Stimulated activated memory B cell treated with anti-CD40 and anti-IgM and Interleukin-4, amounts not matched to agents 10 μg/mL and 1 μg/mL and 100 μg/mL, for 72 hours (primary cell): ENCODE measurements around the gene GRM8.

ENCODE experiments used
- ATAC-seq: fragments of 150-1000 bp; cut with Tn5 transposase; 2 replicates; pipeline ENCODE4 v1.10.0; 2021
- H3K27ac Mint-ChIP-seq: one replicate; pipeline ENCODE4 v1.8.0; 2022; ENCODE audit warnings: mild to moderate bottlenecking, mixed read lengths
- H3K27me3 Mint-ChIP-seq: one replicate; pipeline ENCODE4 v1.8.0; 2022; ENCODE audit warnings: mixed read lengths
- H3K36me3 Mint-ChIP-seq: one replicate; pipeline ENCODE4 v1.8.0; 2022; ENCODE audit warnings: mixed read lengths
- H3K4me1 Mint-ChIP-seq: one replicate; pipeline ENCODE4 v1.8.0; 2022; ENCODE audit warnings: mixed read lengths
- H3K4me3 Mint-ChIP-seq: one replicate; pipeline ENCODE4 v1.8.0; 2022; ENCODE audit warnings: mild to moderate bottlenecking, moderate library complexity, mixed read lengths
- H3K9me3 Mint-ChIP-seq: one replicate; pipeline ENCODE4 v1.8.0; 2022; ENCODE audit warnings: mixed read lengths

Gene GRM8

DNA sequence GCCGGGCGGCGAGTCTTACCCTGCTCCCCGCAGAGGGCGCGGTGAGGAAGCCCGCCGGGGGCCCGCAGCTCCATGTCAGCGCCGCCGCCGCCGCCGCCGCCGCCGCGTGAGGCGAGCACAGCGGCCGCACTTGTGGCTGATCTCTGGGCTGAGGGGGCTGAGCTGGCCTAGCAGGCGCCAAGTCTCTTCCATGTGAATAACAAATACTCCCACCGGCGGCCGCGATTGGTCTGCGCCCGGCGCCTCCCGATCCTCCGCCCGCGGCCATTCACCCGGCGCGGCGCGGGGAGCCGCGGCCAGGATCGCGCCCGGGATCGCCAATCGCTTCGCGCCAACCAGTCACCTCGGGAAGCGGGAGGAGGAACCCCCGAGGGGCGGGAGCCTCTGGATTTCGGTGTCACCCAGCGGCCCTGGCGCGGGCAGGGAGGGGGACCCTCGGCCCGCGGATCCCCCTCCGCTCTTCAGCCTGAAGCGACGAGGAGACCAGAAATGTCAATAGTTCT, at the start of gene GRM8:
Gene GRM8, minus strand, starts transcription at position 164 of the 503 bp plus-strand sequence.
- H3K36me3 Mint-ChIP-seq: no peaks in the 10 kb centered on the region
- H3K27me3 Mint-ChIP-seq: peaks cover 67% of the 10 kb centered on the region
- H3K9me3 Mint-ChIP-seq: no peaks in the 10 kb centered on the region
- H3K4me1 Mint-ChIP-seq: peaks cover 18% of the 10 kb centered on the region
- H3K4me3 Mint-ChIP-seq: peak within 1 kb of the TSS; percentile 86
- no peak within 1 kb of the TSS for H3K27ac Mint-ChIP-seq
- ATAC-seq: no peak

DNA sequence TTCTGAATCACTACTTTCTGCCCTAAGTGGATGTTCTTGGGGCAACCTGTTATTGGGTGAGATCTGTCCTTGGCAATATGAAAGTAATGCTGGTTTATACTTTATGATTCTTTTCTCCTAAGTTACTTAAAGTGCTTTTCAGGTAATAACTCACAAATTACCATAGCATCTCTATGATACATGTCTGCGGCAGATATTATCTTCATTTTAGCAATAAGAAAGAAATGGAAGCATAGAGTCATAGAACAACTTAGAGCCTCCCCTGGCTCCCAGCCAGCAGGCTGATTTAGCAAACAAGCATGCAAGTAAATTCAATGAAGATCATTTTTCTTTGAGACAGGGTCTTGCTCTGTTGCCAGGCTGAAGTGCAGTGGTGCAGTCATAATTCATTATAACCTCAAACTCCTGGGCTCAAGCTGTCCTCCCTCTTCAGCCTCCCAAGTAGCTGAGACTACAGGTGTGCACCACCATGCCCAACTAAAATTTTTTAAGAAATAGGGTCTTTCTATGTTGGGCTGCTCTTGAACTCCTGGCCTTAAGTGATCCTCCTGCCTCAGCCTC, 38.1 kb upstream of the GRM8 start:
- Mint-ChIP-seq H3K4me3 (no peak overlapping the region), H3K36me3 (no peaks in the 10 kb centered on the region), H3K27ac (no peak overlapping the region), H3K9me3 (no peaks in the 10 kb centered on the region), H3K27me3 (peaks cover 39% of the 10 kb centered on the region), H3K4me1 (no peaks in the 10 kb centered on the region)
- ATAC-seq: no peak

DNA sequence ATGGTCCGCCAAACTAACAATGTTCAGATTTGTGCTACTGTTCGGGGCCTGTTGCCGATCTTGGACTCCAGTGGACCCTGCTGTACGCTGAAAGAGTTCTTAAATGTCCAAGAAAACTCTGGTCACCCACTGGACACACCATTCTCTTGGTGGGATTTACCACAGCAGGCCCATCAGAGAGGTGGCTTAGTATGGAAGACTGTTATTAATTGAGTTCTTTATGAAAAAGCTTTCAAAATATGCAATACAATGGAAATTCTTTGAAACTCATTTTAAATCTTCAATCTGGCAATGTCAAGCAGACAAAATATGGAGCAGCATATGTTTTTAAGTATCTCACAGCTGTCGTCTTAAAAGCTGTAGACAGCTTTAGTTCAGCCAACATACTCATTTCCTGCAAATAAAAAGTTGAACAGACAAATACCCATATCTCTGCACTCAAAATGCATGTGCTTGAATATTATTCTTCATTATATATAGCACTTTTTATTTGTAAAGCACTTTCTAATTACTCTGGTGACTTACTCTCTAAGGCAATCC, 37.4 kb upstream of the GRM8 start:
- Mint-ChIP-seq H3K9me3 (no peaks in the 10 kb centered on the region), H3K36me3 (no peaks in the 10 kb centered on the region), H3K27me3 (peaks cover 39% of the 10 kb centered on the region), H3K4me1 (no peaks in the 10 kb centered on the region), H3K27ac (no peak overlapping the region), H3K4me3 (no peak overlapping the region)
- no peak for ATAC-seq

DNA sequence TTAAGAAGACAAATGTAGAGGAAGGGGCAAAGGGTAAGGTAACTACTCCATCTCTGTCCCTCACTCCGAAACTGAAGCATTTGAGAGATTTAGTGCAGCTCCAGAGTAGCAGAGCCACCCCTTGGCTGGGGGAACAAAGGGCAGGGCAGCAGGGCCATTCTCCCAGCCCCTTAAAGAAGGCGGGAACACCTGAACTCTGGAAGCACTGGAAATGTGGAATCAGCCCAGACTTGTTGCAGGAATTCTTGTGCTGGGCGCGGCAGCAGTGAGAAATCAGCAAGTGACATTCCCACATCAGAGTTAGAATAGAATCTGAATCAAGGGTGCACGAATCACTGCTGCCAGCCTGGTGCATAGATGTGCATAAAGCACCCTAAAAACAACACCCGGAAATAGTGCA, 34.4 kb upstream of the GRM8 start:
- Mint-ChIP-seq H3K9me3 (no peaks in the 10 kb centered on the region), H3K36me3 (no peaks in the 10 kb centered on the region), H3K4me3 (no peak overlapping the region), H3K4me1 (no peaks in the 10 kb centered on the region), H3K27me3 (peaks cover 21% of the 10 kb centered on the region), H3K27ac (no peak overlapping the region)
- ATAC-seq: no peak

DNA sequence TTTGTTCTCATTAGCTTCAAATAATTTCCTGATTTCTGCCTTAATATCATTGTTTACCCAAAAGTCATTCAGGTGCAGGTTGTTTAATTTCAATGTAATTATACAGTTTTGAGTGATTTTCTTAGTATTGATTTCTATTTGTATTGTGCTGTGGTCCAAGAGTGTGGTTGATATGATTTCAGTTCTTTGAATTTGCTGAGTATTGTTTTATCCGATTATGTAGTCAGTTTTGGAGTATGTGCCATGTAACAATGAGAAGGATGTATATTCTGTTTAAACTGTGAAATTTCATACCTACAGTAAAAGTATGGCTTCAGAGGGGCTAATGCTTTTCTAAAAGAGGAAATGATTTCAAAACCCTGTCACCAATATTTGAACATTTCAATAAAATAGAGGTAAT, 17.4 kb upstream of the GRM8 start:
- Mint-ChIP-seq H3K27ac (no peak overlapping the region), H3K36me3 (no peaks in the 10 kb centered on the region), H3K4me3 (no peak overlapping the region), H3K4me1 (no peaks in the 10 kb centered on the region), H3K9me3 (no peaks in the 10 kb centered on the region), H3K27me3 (peaks cover 50% of the 10 kb centered on the region)
- no peak for ATAC-seq

DNA sequence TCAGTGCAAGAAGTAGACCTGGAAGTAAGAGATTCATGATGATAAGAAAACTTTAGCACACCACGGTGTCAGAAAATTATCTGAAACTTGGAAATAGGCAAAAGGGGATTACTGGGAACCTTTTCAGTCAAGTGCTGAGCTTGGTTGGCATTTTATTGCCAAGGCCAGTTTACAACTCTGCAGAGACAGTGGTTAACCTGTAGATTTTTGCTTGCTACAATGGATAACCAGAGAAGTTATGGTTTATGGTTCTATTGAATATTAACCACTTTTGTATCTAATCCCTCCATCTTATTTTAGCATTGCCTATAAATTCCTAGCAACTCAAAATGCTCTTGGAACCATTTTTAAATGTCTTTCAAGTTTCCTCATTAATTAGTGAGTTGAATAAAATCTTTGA, 13.3 kb upstream of the GRM8 start:
- Mint-ChIP-seq H3K9me3 (no peaks in the 10 kb centered on the region), H3K27ac (no peak overlapping the region), H3K4me1 (no peaks in the 10 kb centered on the region), H3K27me3 (peaks cover 55% of the 10 kb centered on the region), H3K36me3 (no peaks in the 10 kb centered on the region), H3K4me3 (no peak overlapping the region)
- no peak for ATAC-seq

DNA sequence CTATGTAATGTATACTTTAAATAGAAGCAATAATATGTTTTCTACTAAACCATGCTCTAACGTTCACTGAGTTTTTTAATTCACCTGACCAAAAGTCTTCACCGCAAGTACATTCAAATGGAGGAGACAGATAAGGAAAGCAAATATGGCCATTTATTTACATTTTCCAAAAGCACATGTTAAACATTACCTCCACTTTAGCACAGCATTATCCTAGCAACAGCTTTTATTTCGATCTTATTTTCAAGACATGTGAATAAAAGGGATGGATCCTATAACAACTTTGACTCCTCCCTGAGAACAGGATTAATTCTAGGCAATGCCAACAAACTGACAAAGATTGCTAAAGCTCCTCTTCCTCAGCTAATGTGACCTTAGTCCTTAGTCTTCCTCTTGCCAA, 11.5 kb upstream of the GRM8 start:
- no peaks in the 10 kb centered on the region for H3K36me3 Mint-ChIP-seq
- peaks cover 49% of the 10 kb centered on the region for H3K27me3 Mint-ChIP-seq
- peaks cover 5% of the 10 kb centered on the region for H3K9me3 Mint-ChIP-seq
- no peak for ATAC-seq
- H3K4me1 Mint-ChIP-seq: no peaks in the 10 kb centered on the region
- no peak overlapping the region for H3K27ac Mint-ChIP-seq
- H3K4me3 Mint-ChIP-seq: no peak overlapping the region

DNA sequence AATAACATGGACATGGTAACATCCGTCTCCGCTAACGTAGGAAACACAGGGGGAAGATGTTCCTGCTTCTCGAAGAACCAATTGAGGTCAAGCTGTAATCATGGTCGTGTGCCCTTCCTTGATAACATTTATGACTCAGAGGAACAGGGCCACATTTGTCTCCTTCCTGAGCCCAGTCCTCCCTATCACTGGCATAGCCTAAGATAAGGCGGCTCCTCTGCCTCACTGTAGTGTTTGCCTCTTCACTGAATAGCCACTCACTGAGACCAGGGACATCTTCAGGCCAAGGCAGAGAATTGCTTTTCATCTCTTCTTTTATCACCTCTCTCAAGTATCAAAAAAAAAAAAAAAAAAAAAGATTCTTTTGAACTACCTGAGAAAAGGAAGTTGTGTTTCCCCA, 5.4 kb upstream of the GRM8 start:
- no peak for ATAC-seq
- Mint-ChIP-seq H3K9me3 (peaks cover 8% of the 10 kb centered on the region), H3K4me1 (no peaks in the 10 kb centered on the region), H3K4me3 (no peak overlapping the region), H3K27me3 (peaks cover 60% of the 10 kb centered on the region), H3K36me3 (no peaks in the 10 kb centered on the region), H3K27ac (no peak overlapping the region)

DNA sequence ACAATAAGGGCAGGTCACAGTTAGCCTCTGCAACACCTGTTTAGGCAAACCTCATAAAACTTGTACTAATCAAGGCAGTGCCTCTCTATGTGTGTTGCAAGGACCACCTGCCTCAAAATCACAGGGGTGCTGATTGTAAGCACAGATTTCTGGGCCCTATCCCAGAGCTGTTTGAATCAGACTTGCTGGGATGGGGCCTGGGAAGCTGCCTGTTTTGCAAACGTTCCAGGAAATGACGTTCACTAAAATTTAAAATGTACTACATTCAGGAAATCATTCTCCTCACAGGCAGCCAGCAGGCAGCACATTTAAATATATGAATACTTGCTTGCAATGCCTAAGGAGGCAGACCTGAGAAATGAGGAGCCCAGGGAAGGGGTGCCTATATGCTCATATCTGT, 4.3 kb upstream of the GRM8 start:
- Mint-ChIP-seq H3K27me3 (peaks cover 62% of the 10 kb centered on the region), H3K27ac (no peak overlapping the region), H3K9me3 (peaks cover 8% of the 10 kb centered on the region), H3K36me3 (no peaks in the 10 kb centered on the region), H3K4me3 (no peak overlapping the region), H3K4me1 (peaks cover 6% of the 10 kb centered on the region)
- ATAC-seq: no peak

DNA sequence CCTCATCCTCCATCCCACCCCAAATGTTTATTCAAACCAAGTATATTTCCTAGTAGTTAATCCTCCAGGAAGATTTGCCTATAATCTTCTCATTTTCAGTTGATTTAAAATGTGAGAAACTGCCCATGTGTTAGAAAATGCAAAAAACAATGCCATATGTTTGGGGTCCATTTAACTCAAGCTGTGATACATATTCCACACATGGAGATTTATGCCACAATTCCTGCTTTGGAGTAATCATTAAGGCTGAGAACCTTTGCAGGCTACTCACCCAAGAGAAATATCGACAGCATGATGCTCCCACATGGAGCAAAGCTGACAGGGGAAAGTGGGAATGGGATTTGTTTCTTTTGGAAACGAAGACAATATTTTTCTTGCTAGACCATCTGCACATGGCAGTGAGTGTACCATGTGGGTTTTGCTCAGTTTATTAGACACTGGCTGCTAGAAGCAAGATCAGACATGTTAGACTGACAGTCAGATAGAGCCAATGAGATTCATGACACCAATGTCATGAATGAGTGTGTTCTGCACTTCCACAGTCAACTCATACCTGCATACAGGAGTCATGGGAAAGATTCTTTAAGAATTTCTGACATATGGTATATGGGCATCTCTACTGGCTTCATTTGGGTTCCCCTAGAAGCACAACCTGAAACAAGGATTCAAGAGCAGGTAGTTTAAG, 3.4 kb upstream of the GRM8 start:
- Mint-ChIP-seq H3K36me3 (no peaks in the 10 kb centered on the region), H3K27ac (no peak overlapping the region), H3K4me1 (peaks cover 14% of the 10 kb centered on the region), H3K4me3 (no peak overlapping the region), H3K27me3 (peaks cover 62% of the 10 kb centered on the region), H3K9me3 (peaks cover 8% of the 10 kb centered on the region)
- no peak for ATAC-seq

DNA sequence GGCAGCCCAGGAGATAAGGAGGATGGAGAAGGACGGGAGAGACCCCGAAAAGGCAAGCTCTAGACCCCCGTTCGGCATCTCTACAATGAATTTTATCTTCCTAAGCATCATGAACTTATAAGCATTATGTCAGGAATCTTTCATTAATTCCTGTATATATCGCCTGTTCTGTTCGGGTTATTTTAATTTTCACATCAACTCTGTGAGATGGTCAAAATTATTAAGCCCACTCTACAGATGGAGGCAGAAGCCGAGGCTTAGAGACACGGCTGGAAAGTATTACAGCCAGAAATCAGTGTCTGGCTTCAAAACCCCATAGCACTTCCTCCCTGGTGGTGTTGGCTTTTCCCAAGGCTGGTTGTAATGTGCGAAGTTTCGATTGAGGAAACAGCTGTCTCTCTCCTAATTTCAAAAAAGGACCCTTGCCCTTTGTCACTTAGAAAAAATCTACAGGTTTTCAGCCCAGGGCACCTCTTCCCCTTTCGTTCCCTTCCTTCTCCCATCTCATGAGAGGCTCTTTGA, 1.5 kb upstream of the GRM8 start:
- H3K27me3 Mint-ChIP-seq: peaks cover 73% of the 10 kb centered on the region
- no peak for ATAC-seq

DNA sequence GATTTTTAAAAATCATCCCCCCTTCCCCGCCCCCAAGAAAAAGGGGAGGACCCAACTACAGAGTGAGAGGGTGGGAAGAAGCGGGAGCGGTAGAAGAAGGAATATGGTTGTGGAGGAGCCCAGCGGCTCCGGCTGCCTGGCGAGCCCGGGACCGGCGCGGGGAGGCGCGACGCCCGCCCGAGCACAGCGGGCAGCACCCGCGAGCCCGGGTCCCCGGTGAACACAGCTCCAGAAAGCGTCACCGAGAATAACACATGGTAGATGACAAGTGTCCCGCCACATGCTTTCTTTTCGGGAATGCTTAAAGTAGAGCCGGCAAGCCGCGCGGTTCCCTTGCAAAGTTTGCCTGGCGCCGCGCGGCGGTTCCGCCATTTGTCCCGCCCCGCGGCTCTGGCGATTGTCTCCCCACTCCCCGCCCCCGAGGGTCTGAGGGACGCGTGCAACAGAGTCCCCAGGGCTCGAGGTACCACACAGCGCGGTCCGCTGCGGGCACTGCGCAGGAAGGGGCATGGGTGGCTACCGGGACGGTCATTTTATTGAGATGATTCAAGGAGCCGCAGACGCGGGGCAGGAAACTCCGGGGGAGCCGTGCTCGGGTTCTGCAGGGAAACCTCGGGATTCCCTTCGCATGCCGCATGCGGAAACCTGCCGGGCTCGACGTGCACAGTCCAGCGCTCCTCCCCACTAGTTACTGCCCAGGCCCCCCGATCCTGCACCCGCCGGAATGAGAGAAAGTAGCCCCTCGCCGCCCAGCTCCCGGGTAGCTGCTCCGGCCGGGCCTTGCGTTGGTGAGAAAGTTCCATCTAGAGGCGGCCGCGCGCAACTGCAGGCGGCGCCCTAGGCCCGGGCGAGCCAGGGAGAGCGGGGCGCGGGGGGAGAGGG, 781 bp upstream of the GRM8 start:
- Mint-ChIP-seq H3K4me3 (peak overlapping the region; percentile 86), H3K27me3 (peaks cover 72% of the 10 kb centered on the region)

More for the DNA sequence above, 1.5 kb upstream of the GRM8 start:
- no peaks in the 10 kb centered on the region for H3K36me3 Mint-ChIP-seq
- H3K4me1 Mint-ChIP-seq: peaks cover 18% of the 10 kb centered on the region
- H3K4me3 Mint-ChIP-seq: no peak overlapping the region
- H3K9me3 Mint-ChIP-seq: peaks cover 3% of the 10 kb centered on the region
- no peak overlapping the region for H3K27ac Mint-ChIP-seq

DNA sequence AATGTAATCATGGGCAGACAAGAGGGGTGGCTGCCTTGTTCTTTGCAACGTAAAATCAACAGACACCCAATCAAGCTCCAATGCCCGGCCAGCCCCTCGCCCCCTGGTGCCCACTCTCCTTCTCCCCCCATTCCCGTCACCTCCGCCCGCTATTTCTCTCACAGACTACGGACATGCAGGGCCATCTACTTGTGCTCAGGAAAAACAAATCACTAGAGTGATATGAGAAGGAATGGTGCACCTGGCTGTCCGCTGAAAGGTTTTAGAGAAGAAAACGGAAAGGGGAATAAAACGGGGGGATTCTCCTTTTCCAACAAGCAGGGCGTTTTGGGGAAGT, 396 bp downstream of the GRM8 start:
- ATAC-seq: no peak
- Mint-ChIP-seq H3K27me3 (peaks cover 67% of the 10 kb centered on the region), H3K36me3 (no peaks in the 10 kb centered on the region), H3K4me3 (peak overlapping the region; percentile 86), H3K4me1 (peaks cover 18% of the 10 kb centered on the region), H3K9me3 (no peaks in the 10 kb centered on the region), H3K27ac (no peak overlapping the region)

More for the DNA sequence above, 781 bp upstream of the GRM8 start:
- Mint-ChIP-seq H3K27ac (no peak overlapping the region), H3K36me3 (no peaks in the 10 kb centered on the region), H3K4me1 (peaks cover 18% of the 10 kb centered on the region), H3K9me3 (no peaks in the 10 kb centered on the region)
- peak; percentile 85 for ATAC-seq

DNA sequence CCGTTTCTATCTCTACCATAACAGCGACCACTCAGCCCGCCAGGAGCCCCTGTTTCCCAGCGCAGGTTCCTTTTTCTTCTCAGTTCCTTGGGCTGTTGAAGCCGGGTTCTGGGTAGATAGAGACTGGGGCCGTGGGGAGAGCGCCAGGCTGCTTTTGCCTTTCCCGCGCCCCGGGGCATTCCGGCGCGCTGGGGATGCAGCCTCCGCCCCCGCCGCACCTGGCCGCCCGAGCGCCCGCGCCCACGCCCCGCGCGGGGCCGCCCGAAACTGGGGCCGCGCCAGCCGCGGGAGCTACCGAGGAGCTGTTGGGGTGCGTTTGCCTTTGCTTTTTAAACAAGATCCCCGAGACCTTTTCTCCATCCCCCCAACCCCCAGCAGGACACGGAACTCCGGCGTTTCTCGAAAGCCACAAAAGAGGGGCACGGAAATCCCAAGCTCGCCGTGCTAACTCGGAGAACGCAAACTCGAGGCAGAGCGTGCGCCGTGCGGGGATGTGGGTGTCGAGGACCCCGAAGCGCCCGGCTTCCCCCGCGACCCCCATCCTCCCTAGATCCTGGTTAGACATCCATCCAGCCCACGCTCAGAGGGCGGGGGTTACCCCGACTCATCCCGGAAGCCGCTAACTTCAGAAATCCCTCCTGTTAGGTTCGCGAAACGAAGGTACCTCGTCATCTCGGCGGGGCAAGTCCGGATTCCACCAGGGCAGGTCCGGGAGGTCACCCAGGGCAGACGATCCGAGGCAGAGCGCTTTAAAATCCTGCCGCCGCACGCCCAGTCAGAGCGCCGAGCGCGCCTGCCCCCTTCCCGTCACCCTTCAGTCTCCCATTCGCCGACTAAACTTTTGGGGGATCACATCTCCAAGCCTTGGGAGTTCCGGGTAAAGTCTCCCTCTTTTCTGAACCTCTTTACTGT, 1.0 kb downstream of the GRM8 start:
- H3K9me3 Mint-ChIP-seq: no peaks in the 10 kb centered on the region
- H3K36me3 Mint-ChIP-seq: no peaks in the 10 kb centered on the region
- H3K27me3 Mint-ChIP-seq: peaks cover 65% of the 10 kb centered on the region
- peaks cover 18% of the 10 kb centered on the region for H3K4me1 Mint-ChIP-seq
- H3K4me3 Mint-ChIP-seq: peak overlapping the region; percentile 86
- no peak overlapping the region for H3K27ac Mint-ChIP-seq
- no peak for ATAC-seq
